DOHH2 (cell line): ENCODE results near the gene TEAD4.

Experiments
- H3F3A ChIP-seq: fragments of 200-600 bp; sonication (generic), shearing (Covaris generic); 2 replicates; pipeline ENCODE4 v1.6.0; 2016; ENCODE audit warnings: antibody characterized with exemption, mild to moderate bottlenecking; ENCODE audit not compliant: control insufficient read depth, insufficient read depth
- H3K27ac ChIP-seq: fragments of 200-600 bp; sonication (generic); 2 replicates; pipeline ENCODE4 v1.5.1; 2014; ENCODE audit warnings: low read depth, mild to moderate bottlenecking, low read length, moderate library complexity
- H3K27me3 ChIP-seq: fragments of 200-600 bp; sonication (generic); 2 replicates; pipeline ENCODE4 v1.6.1; 2014; ENCODE audit warnings: mild to moderate bottlenecking, low read length, mixed read lengths; ENCODE audit not compliant: control insufficient read depth
- H3K36me3 ChIP-seq: fragments of 200-600 bp; sonication (generic); 2 replicates; pipeline ENCODE4 v1.6.1; 2014; ENCODE audit warnings: mild to moderate bottlenecking, low read length, moderate library complexity, mixed read lengths; ENCODE audit not compliant: control insufficient read depth
- H3K4me1 ChIP-seq: fragments of 200-600 bp; sonication (generic); 2 replicates; pipeline ENCODE4 v1.6.1; 2014; ENCODE audit warnings: mild to moderate bottlenecking, low read length, mixed read lengths; ENCODE audit not compliant: control insufficient read depth
- H3K4me2 ChIP-seq: fragments of 200-600 bp; sonication (generic); 2 replicates; pipeline ENCODE4 v1.6.0; 2014; ENCODE audit warnings: mild to moderate bottlenecking, low read length, moderate library complexity
- H3K4me3 ChIP-seq: fragments of 200-600 bp; sonication (generic); 2 replicates; pipeline ENCODE4 v1.5.1; 2014; ENCODE audit warnings: mild to moderate bottlenecking, low read length, mixed read lengths
- H3K79me2 ChIP-seq: fragments of 200-600 bp; sonication (generic); 2 replicates; pipeline ENCODE4 v1.6.1; 2014; ENCODE audit warnings: mild to moderate bottlenecking, low read length, mixed read lengths; ENCODE audit not compliant: control insufficient read depth
- H3K9me2 ChIP-seq: fragments of 200-600 bp; sonication (generic); replicated peaks from 2 replicates; pipeline ENCODE4 v1.6.1; 2014; ENCODE audit warnings: mild to moderate bottlenecking, low read length, mixed read lengths; ENCODE audit not compliant: control insufficient read depth
- H3K9me3 ChIP-seq: fragments of 200-600 bp; sonication (generic); 2 replicates; pipeline ENCODE4 v1.6.1; 2014; ENCODE audit warnings: antibody characterized with exemption, low read length, mixed read lengths; ENCODE audit not compliant: control insufficient read depth, insufficient read depth
- H4K20me1 ChIP-seq: fragments of 200-600 bp; sonication (generic); 2 replicates; pipeline ENCODE4 v1.6.0; 2014; ENCODE audit warnings: low read depth, mild to moderate bottlenecking, antibody characterized with exemption, low read length, moderate library complexity; ENCODE audit not compliant: control insufficient read depth, insufficient read depth
- EZH2phosphoT487 ChIP-seq: fragments of 200-600 bp; sonication (generic); IDR thresholded peaks from 2 replicates; pipeline ENCODE4 v1.6.1; 2017; ENCODE audit warnings: borderline replicate concordance, mild to moderate bottlenecking, antibody characterized with exemption, low read length, moderate library complexity, mixed read lengths
- TF ChIP-seq, protein P1 (sequence below): fragments of 200-600 bp; sonication (generic); IDR thresholded peaks from one replicate; pipeline ENCODE4 v1.5.1; 2014; ENCODE audit warnings: antibody characterized with exemption, mild to moderate bottlenecking, low read depth, low read length; ENCODE audit not compliant: poor library complexity, severe bottlenecking

Gene TEAD4

GRCh38 chr12:3018284-3019004, 59.2 kb downstream of the TEAD4 start:
- Histone ChIP-seq H3K4me2 (no peak overlapping the region), H3K36me3 (no peaks in the 10 kb centered on the region), H3K9me3 (no peaks in the 10 kb centered on the region), H3K9me2 (no peaks in the 10 kb centered on the region), H3K27me3 (no peaks in the 10 kb centered on the region), H3F3A (no peaks in the 10 kb centered on the region), H3K4me1 (no peaks in the 10 kb centered on the region), H3K27ac (no peak overlapping the region), H3K4me3 (no peak overlapping the region), H4K20me1 (no peaks in the 10 kb centered on the region), H3K79me2 (no peaks in the 10 kb centered on the region)
- no peak for TF ChIP-seq EZH2phosphoT487
- TF ChIP-seq, protein P1, sequence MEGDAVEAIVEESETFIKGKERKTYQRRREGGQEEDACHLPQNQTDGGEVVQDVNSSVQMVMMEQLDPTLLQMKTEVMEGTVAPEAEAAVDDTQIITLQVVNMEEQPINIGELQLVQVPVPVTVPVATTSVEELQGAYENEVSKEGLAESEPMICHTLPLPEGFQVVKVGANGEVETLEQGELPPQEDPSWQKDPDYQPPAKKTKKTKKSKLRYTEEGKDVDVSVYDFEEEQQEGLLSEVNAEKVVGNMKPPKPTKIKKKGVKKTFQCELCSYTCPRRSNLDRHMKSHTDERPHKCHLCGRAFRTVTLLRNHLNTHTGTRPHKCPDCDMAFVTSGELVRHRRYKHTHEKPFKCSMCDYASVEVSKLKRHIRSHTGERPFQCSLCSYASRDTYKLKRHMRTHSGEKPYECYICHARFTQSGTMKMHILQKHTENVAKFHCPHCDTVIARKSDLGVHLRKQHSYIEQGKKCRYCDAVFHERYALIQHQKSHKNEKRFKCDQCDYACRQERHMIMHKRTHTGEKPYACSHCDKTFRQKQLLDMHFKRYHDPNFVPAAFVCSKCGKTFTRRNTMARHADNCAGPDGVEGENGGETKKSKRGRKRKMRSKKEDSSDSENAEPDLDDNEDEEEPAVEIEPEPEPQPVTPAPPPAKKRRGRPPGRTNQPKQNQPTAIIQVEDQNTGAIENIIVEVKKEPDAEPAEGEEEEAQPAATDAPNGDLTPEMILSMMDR = no peak

DNA sequence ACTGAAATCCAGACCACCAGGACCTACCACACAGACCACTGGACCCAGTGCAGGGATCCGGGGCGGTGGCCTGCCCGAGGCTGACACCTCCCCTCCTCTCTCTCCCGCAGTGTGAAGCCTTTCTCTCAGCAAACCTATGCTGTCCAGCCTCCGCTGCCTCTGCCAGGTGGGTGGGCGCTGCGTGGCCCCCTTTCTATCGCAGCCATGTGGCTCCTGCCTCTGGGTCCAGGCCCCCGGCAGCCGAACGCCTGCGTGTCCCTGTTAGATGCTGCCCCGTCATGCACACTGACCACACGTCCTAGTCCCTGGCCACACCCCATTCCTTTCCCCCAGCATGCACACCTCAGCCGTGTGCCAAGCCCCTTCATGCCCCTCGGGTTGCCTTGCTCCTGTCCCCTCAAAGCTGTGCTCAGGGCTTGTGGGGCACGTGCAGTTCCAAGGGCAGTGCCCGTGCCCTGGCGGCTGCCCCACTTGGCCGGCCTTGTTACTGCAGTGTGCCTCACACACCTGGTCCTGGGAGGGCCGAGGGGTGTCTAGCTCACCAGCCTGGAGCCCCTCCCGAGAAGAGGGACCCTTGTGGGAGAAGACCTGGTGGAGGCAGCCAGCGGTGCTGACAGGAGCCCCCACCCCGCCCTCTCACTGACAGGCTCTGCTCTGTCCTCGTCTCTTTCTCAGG, 59.9 kb downstream of the TEAD4 start:
- H3K4me2 ChIP-seq = no peak overlapping the region
- H3K4me1 ChIP-seq = no peaks in the 10 kb centered on the region
- no peak overlapping the region for H3K27ac ChIP-seq
- H3K4me3 ChIP-seq = no peak overlapping the region
- H4K20me1 ChIP-seq = no peaks in the 10 kb centered on the region
- H3K27me3 ChIP-seq = no peaks in the 10 kb centered on the region
- H3K9me3 ChIP-seq = no peaks in the 10 kb centered on the region
- no peaks in the 10 kb centered on the region for H3K79me2 ChIP-seq
- no peak for TF ChIP-seq EZH2phosphoT487
- TF ChIP-seq, protein P1 = no peak
- H3F3A ChIP-seq = no peaks in the 10 kb centered on the region
- no peaks in the 10 kb centered on the region for H3K36me3 ChIP-seq
- H3K9me2 ChIP-seq = no peaks in the 10 kb centered on the region

- Histone ChIP-seq H3K4me1 (no peaks in the 10 kb centered on the region), H3K4me3 (no peak overlapping the region), H3K9me2 (no peaks in the 10 kb centered on the region), H3K36me3 (no peaks in the 10 kb centered on the region), H3K4me2 (no peak overlapping the region), H4K20me1 (no peaks in the 10 kb centered on the region), H3F3A (no peaks in the 10 kb centered on the region), H3K9me3 (no peaks in the 10 kb centered on the region), H3K79me2 (no peaks in the 10 kb centered on the region), H3K27ac (no peak overlapping the region), H3K27me3 (no peaks in the 10 kb centered on the region)
- TF ChIP-seq, protein P1 = no peak
- TF ChIP-seq EZH2phosphoT487 = no peak
Observed at GRCh38 chr12:3020399-3020798, 61.2 kb downstream of the TEAD4 start.
